Cardiac muscle cell (in vitro differentiated cells and primary cell): ENCODE results near the gene BPIFB4. TPM values are rescaled to one million over a fixed set of nuclear protein-coding genes. Genes with fewer than 3 reads are reported as not detected.

Source experiments
- DNase-seq, 2 donors: peaks; one replicate each; pipeline versions ENCODE4 v3.0.0 to v3.0.0-alpha.2; 2010 to 2017; ENCODE audit warnings: low read depth in 1 of 2, low spot score in 1 of 2
- H3K27ac ChIP-seq: fragments of 200-600 bp; sonication (generic); 2 replicates; pipeline ENCODE4 v1.5.1; 2016
- H3K27me3 ChIP-seq: fragments of 200-600 bp; sonication (generic); 2 replicates; pipeline ENCODE4 v1.6.0; 2016; ENCODE audit warnings: control low read depth
- H3K36me3 ChIP-seq: fragments of 200-600 bp; sonication (generic); 2 replicates; pipeline ENCODE4 v1.5.1; 2016; ENCODE audit warnings: control low read depth
- H3K4me1 ChIP-seq: fragments of 200-600 bp; sonication (generic); 2 replicates; pipeline ENCODE4 v1.8.1; 2017; ENCODE audit warnings: low read depth, mild to moderate bottlenecking, mixed run types
- H3K4me3 ChIP-seq: fragments of 200-600 bp; sonication (generic); 2 replicates; pipeline ENCODE4 v1.5.1; 2016; ENCODE audit warnings: mild to moderate bottlenecking
- H3K9me3 ChIP-seq: fragments of 200-600 bp; sonication (generic); 2 replicates; pipeline ENCODE4 v1.5.1; 2017; ENCODE audit warnings: low read depth, mild to moderate bottlenecking, control low read depth
- polyA plus RNA-seq: library from polyadenylated mRNA; unstranded; fragments of >200 nt; fragmentation: Nextera tagmentation; extraction: Ambion mirVana; gene quantifications from 2 replicates; pipeline ENCODE4 v1.2.1, GENCODE V29; 2016
- total RNA-seq: library from RNA; depleted of rRNA; stranded (reverse); fragments of >200 nt; gene quantifications from 2 replicates; pipeline ENCODE4 v1.2.3, GENCODE V29; 2016
- TF ChIP-seq, protein P1 (sequence below): IDR thresholded peaks from 2 replicates; pipeline ENCODE4 v1.5.1; 2012; ENCODE audit warnings: low read depth, mild to moderate bottlenecking, low read length

Gene BPIFB4
- total and polyA plus RNA-seq, 2 experiments from 2014 or later: not detected

DNA sequence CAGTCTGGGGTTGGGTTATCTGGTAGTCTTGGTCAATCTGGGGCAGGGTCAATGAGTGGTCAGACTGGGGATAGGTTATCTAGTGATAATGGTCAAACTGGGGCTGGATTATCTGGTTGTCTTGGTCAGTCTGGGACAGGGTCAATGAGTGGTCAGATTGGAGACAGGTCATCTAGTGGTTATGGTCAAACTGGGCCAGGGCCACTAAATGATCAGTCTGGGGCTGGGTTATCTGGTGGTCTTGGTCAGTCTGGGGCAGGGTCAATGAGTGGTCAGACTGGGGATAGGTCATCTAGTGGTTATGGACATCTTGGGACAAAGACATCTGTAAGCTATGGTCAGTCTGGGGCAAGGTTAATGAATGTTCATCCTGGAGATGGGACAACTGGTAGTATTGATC is 60.0 kb downstream of the BPIFB4 start:
- no peak overlapping the region for H3K27ac ChIP-seq
- DNase-seq: no peak
- no peaks in the 10 kb centered on the region for H3K36me3 ChIP-seq
- H3K9me3 ChIP-seq: no peaks in the 10 kb centered on the region
- TF ChIP-seq, protein P1, sequence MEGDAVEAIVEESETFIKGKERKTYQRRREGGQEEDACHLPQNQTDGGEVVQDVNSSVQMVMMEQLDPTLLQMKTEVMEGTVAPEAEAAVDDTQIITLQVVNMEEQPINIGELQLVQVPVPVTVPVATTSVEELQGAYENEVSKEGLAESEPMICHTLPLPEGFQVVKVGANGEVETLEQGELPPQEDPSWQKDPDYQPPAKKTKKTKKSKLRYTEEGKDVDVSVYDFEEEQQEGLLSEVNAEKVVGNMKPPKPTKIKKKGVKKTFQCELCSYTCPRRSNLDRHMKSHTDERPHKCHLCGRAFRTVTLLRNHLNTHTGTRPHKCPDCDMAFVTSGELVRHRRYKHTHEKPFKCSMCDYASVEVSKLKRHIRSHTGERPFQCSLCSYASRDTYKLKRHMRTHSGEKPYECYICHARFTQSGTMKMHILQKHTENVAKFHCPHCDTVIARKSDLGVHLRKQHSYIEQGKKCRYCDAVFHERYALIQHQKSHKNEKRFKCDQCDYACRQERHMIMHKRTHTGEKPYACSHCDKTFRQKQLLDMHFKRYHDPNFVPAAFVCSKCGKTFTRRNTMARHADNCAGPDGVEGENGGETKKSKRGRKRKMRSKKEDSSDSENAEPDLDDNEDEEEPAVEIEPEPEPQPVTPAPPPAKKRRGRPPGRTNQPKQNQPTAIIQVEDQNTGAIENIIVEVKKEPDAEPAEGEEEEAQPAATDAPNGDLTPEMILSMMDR: no peak
- H3K4me3 ChIP-seq: no peak overlapping the region
- H3K27me3 ChIP-seq: no peaks in the 10 kb centered on the region
- H3K4me1 ChIP-seq: no peaks in the 10 kb centered on the region

DNA sequence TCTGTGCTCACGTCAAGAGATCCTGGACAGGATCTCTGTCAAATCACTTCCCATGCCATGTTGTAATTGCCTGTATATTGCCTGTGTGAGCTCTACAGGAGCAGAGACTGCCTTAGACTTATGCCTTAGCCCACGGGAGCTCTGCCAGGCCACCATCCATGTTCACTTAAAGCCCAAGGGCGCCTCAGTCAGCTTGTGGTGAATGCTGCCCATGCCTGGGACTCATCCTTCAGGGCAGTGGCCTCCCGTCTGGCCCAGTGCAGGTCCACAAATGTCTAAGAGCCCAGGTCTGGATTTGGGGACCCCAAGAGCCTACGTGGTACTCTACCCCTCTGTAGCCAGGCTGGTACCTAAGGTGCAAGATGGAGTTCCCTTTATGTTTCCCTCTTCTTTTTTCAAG is 66.1 kb downstream of the BPIFB4 start:
- TF ChIP-seq, protein P1: no peak
- H3K27me3 ChIP-seq: no peaks in the 10 kb centered on the region
- H3K9me3 ChIP-seq: no peaks in the 10 kb centered on the region
- no peaks in the 10 kb centered on the region for H3K36me3 ChIP-seq
- no peaks in the 10 kb centered on the region for H3K4me1 ChIP-seq
- no peak overlapping the region for H3K27ac ChIP-seq
- no peak for DNase-seq
- H3K4me3 ChIP-seq: no peak overlapping the region

DNA sequence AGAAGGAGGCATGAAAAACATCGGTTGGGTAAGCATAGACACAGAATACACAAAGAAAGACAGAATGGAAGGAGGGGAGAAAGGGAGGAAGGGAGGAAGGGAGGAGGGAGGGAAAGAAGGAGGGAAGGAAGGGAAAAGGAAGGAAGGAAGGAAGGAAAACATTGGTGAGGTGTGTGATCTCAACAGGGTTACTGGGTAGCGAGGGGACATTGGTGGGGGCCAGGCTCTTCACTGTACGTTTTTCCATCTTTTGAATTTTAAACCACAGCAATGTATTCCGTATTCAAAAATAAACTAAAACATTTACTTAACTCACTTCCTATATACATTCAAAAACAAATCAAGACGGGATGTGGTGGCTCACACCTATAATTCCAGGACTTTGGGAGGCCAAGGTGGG is 67.9 kb downstream of the BPIFB4 start:
- no peaks in the 10 kb centered on the region for H3K4me1 ChIP-seq
- H3K9me3 ChIP-seq: no peaks in the 10 kb centered on the region
- H3K4me3 ChIP-seq: no peak overlapping the region
- H3K36me3 ChIP-seq: no peaks in the 10 kb centered on the region
- DNase-seq: no peak
- peaks cover 7% of the 10 kb centered on the region for H3K27me3 ChIP-seq
- TF ChIP-seq, protein P1: no peak
- no peak overlapping the region for H3K27ac ChIP-seq

DNA sequence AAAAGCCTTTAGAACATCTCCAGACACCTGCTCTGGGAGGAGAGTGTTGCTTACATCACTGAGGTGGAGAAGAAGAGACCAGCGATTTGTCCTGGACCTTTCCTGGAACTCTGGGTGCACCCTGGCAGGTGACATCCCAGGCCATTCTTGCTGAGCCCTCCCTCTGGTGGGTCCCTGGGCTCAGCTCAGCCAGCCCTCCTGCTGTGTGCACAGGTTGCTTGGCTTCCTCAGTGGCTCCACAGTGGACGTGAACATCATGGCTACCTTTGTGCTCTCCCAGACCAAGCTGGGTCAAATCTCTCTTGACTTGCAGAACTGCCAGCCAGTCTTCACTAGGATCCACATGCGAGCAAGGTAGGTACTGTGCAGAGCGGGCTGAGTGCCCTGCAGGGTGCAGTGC is 68.6 kb downstream of the BPIFB4 start:
- TF ChIP-seq, protein P1: no peak
- DNase-seq: no peak
- no peak overlapping the region for H3K4me3 ChIP-seq
- no peaks in the 10 kb centered on the region for H3K9me3 ChIP-seq
- H3K4me1 ChIP-seq: no peaks in the 10 kb centered on the region
- peaks cover 8% of the 10 kb centered on the region for H3K27me3 ChIP-seq
- H3K27ac ChIP-seq: no peak overlapping the region
- H3K36me3 ChIP-seq: no peaks in the 10 kb centered on the region

DNA sequence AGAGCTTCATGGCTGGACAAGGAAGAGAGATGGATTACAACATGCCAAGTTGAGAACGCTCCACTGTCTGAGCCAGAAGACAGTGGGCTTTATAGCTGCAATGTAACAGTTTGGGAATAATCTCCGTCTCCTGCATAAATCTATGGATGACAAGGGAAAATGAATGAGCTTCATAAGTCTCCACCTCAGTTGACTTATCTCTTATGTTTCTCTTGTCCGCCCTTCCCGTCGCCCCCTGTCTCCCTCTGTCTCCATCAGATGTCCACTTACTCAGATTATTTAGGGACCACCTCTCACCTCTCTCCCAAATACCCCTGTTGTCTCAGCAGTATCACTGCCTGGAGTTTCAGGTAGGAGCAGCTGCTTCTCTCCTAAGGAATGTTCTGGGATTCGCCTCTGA is 74.8 kb downstream of the BPIFB4 start:
- TF ChIP-seq, protein P1: no peak
- no peak for DNase-seq

More for the DNA sequence above, 74.8 kb downstream of the BPIFB4 start:
- no peaks in the 10 kb centered on the region for H3K36me3 ChIP-seq
- H3K27ac ChIP-seq: no peak overlapping the region
- H3K4me1 ChIP-seq: no peaks in the 10 kb centered on the region
- H3K4me3 ChIP-seq: no peak overlapping the region
- peaks cover 24% of the 10 kb centered on the region for H3K27me3 ChIP-seq
- no peaks in the 10 kb centered on the region for H3K9me3 ChIP-seq
